IMR-90 (cell line): ENCODE measurements around the gene UBASH3B. TPM values are rescaled to one million over a fixed set of nuclear protein-coding genes. Genes with fewer than 3 reads are reported as not detected.

ENCODE experiments used
- ATAC-seq: fragments of 200-7000 bp; cut with Tn5 transposase; 2 replicates; pipeline ENCODE4 v1.9.1; 2020; ENCODE audit warnings: low read depth, mild to moderate bottlenecking, moderate library complexity
- BruUV-seq: library from RNA; stranded (reverse); fragments of 400-500 nt; replicated peaks from 2 replicates; lab custom pipeline; 2021; lab: Mats Ljungman, UMichigan
- CTCF ChIA-PET: fragments of 300-600 bp; formaldehyde crosslinking; extraction: SDS; loops from one replicate; lab custom pipeline; 2021; ENCODE audit warnings: antibody characterized with exemption; lab: Yijun Ruan, JAX
- POLR2A ChIA-PET: fragments of 300-600 bp; sonication (Branson Sonifier 250); formaldehyde crosslinking; loops from one replicate; lab custom pipeline; 2022; ENCODE audit warnings: antibody characterized with exemption; ENCODE audit not compliant: unreplicated experiment; lab: Charles Lee
- DNase-seq: peaks from one replicate; pipeline ENCODE4 v3.0.0; 2013
- H2AFZ ChIP-seq: replicated peaks from 2 replicates; pipeline ENCODE3; 2013; ENCODE audit warnings: low read length, mild to moderate bottlenecking; ENCODE audit not compliant: poor library complexity
- H2AK5ac ChIP-seq: 2 replicates; pipeline ENCODE4 v1.6.1; 2013; ENCODE audit warnings: low read depth, low read length, inconsistent platforms
- H2AK9ac ChIP-seq: replicated peaks from 2 replicates; pipeline ENCODE3; 2013; ENCODE audit warnings: mild to moderate bottlenecking, low read depth, low read length, moderate library complexity; ENCODE audit not compliant: poor library complexity
- H2BK120ac ChIP-seq: 2 replicates; pipeline ENCODE4 v1.6.1; 2013; ENCODE audit warnings: low read depth, low read length, inconsistent platforms
- H2BK15ac ChIP-seq: 3 replicates; pipeline ENCODE4 v1.6.1; 2013; ENCODE audit warnings: low read depth, low read length, inconsistent platforms
- H2BK20ac ChIP-seq: 2 replicates; pipeline ENCODE4 v1.6.1; 2013; ENCODE audit warnings: low read depth, mild to moderate bottlenecking, inconsistent platforms, low read length, moderate library complexity
- H2BK5ac ChIP-seq: 2 replicates; pipeline ENCODE4 v1.6.1; 2013; ENCODE audit warnings: mild to moderate bottlenecking, low read depth, low read length, inconsistent platforms; ENCODE audit not compliant: poor library complexity, severe bottlenecking
- H3K14ac ChIP-seq: replicated peaks from 2 replicates; pipeline ENCODE4 v1.6.1; 2013; ENCODE audit warnings: low read depth, low read length, inconsistent platforms
- H3K18ac ChIP-seq: 2 replicates; pipeline ENCODE4 v1.6.1; 2013; ENCODE audit warnings: low read depth, low read length, control low read depth
- H3K23ac ChIP-seq: 2 replicates; pipeline ENCODE4 v1.6.1; 2013; ENCODE audit warnings: low read depth, low read length, inconsistent platforms
- H3K27ac ChIP-seq: 2 replicates; pipeline ENCODE4 v1.5.1; 2013; ENCODE audit warnings: mild to moderate bottlenecking, control low read depth, low read length; ENCODE audit not compliant: insufficient read depth
- H3K27me3 ChIP-seq: 2 replicates; pipeline ENCODE4 v1.6.1; 2013; ENCODE audit warnings: low read length; ENCODE audit not compliant: control insufficient read depth, insufficient read depth
- H3K36me3 ChIP-seq: 2 replicates; pipeline ENCODE4 v1.6.1; 2013; ENCODE audit warnings: low read length, mixed read lengths; ENCODE audit not compliant: control insufficient read depth, insufficient read depth
- H3K4ac ChIP-seq: 2 replicates; pipeline ENCODE4 v1.6.1; 2013; ENCODE audit warnings: low read depth, low read length, inconsistent platforms
- H3K4me1 ChIP-seq: 2 replicates; pipeline ENCODE4 v1.6.1; 2013; ENCODE audit warnings: low read length, mixed read lengths; ENCODE audit not compliant: control insufficient read depth, insufficient read depth
- H3K4me2 ChIP-seq: 2 replicates; pipeline ENCODE4 v1.6.1; 2013; ENCODE audit warnings: low read depth, mild to moderate bottlenecking, control low read depth, low read length, moderate library complexity
- H3K4me3 ChIP-seq: 2 replicates; pipeline ENCODE4 v1.5.1; 2013; ENCODE audit warnings: low read depth, mild to moderate bottlenecking, control low read depth, low read length, moderate library complexity; ENCODE audit not compliant: insufficient read depth
- H3K56ac ChIP-seq: 2 replicates; pipeline ENCODE4 v1.6.1; 2013; ENCODE audit warnings: low read length, inconsistent platforms; ENCODE audit not compliant: insufficient read depth; ENCODE audit errors: extremely low read depth
- H3K79me1 ChIP-seq, 2 experiments: 2 replicates each; pipeline ENCODE4 v1.6.1; 2013; ENCODE audit warnings: low read length in 2 of 2, inconsistent platforms in 1 of 2, low read depth in 1 of 2
- H3K9ac ChIP-seq: 2 replicates; pipeline ENCODE4 v1.6.1; 2013; ENCODE audit warnings: low read depth, low read length, control low read depth
- H3K9me1 ChIP-seq: 2 replicates; pipeline ENCODE4 v1.6.1; 2013; ENCODE audit warnings: low read length, inconsistent platforms; ENCODE audit not compliant: insufficient read depth
- H3K9me3 ChIP-seq: 2 replicates; pipeline ENCODE4 v1.6.1; 2013; ENCODE audit warnings: low read length; ENCODE audit not compliant: control insufficient read depth, insufficient read depth
- H4K20me1 ChIP-seq: 2 replicates; pipeline ENCODE4 v1.6.1; 2013; ENCODE audit warnings: low read length, inconsistent platforms; ENCODE audit not compliant: insufficient read depth
- H4K5ac ChIP-seq: 2 replicates; pipeline ENCODE4 v1.6.1; 2013; ENCODE audit warnings: mild to moderate bottlenecking, low read depth, low read length, control low read depth
- H4K8ac ChIP-seq, 2 experiments: 2 replicates each; pipeline ENCODE4 v1.6.1; 2013; ENCODE audit warnings: low read depth in 2 of 2, low read length in 2 of 2, control low read depth in 1 of 2, inconsistent platforms in 1 of 2
- H4K91ac ChIP-seq: 2 replicates; pipeline ENCODE4 v1.6.1; 2013; ENCODE audit warnings: low read depth, low read length, inconsistent platforms; ENCODE audit not compliant: insufficient read depth
- BHLHE40 ChIP-seq: fragments of 150-350 bp; IDR thresholded peaks from 2 replicates; pipeline ENCODE4 v1.6.1; 2016; ENCODE audit warnings: mild to moderate bottlenecking, low read depth, low read length
- CEBPB ChIP-seq: IDR thresholded peaks from 2 replicates; pipeline ENCODE4 v1.6.1; 2012; ENCODE audit warnings: low read depth, low read length, improper control_type of control experiment
- CHD1 ChIP-seq: IDR thresholded peaks from 2 replicates; pipeline ENCODE4 v1.6.1; 2012; ENCODE audit warnings: low read depth, low read length, improper control_type of control experiment
- CTCF ChIP-seq: conservative IDR thresholded peaks from 2 replicates; pipeline ENCODE4 v1.5.1; 2012; ENCODE audit warnings: mild to moderate bottlenecking, low read depth, low read length, improper control_type of control experiment
- ELK1 ChIP-seq: fragments of 150-350 bp; IDR thresholded peaks from 2 replicates; pipeline ENCODE4 v1.6.1; 2016; ENCODE audit warnings: low read depth, mild to moderate bottlenecking, low read length, moderate library complexity, borderline replicate concordance
- FOS ChIP-seq: fragments of 150-350 bp; IDR thresholded peaks from 2 replicates; pipeline ENCODE4 v1.6.1; 2016; ENCODE audit warnings: low read depth, low read length
- MAFK ChIP-seq: IDR thresholded peaks from 2 replicates; pipeline ENCODE4 v1.6.1; 2012; ENCODE audit warnings: low read depth, low read length, improper control_type of control experiment
- MAZ ChIP-seq: IDR thresholded peaks from 2 replicates; pipeline ENCODE4 v1.6.1; 2012; ENCODE audit warnings: low read depth, mild to moderate bottlenecking, low read length, improper control_type of control experiment, moderate library complexity, borderline replicate concordance
- MXI1 ChIP-seq: IDR thresholded peaks from 2 replicates; pipeline ENCODE4 v1.6.1; 2012; ENCODE audit warnings: low read depth, mild to moderate bottlenecking, low read length, moderate library complexity, borderline replicate concordance
- NFE2L2 ChIP-seq: fragments of 150-350 bp; IDR thresholded peaks from 2 replicates; pipeline ENCODE4 v1.6.1; 2016; ENCODE audit warnings: low read depth, mild to moderate bottlenecking, low read length
- POLR2A ChIP-seq: IDR thresholded peaks from 2 replicates; pipeline ENCODE4 v1.6.1; 2012; ENCODE audit warnings: mild to moderate bottlenecking, low read depth, low read length
- RAD21 ChIP-seq: IDR thresholded peaks from 2 replicates; pipeline ENCODE4 v1.6.1; 2012; ENCODE audit warnings: low read length, improper control_type of control experiment
- RCOR1 ChIP-seq: IDR thresholded peaks from 2 replicates; pipeline ENCODE4 v1.6.1; 2012; ENCODE audit warnings: mild to moderate bottlenecking, low read length, improper control_type of control experiment; ENCODE audit not compliant: insufficient replicate concordance
- RFX5 ChIP-seq: IDR thresholded peaks from 2 replicates; pipeline ENCODE4 v1.8.0; 2012; ENCODE audit warnings: low read depth, mild to moderate bottlenecking, low read length, moderate library complexity
- SMC3 ChIP-seq: fragments of 150-350 bp; IDR thresholded peaks from 2 replicates; pipeline ENCODE4 v1.6.1; 2016; ENCODE audit warnings: low read depth, mild to moderate bottlenecking, antibody characterized with exemption, low read length, moderate library complexity
- USF2 ChIP-seq: fragments of 150-350 bp; IDR thresholded peaks from 2 replicates; pipeline ENCODE4 v1.6.1; 2017; ENCODE audit warnings: mild to moderate bottlenecking, antibody characterized with exemption, low read length, low read depth
- WGBS, 2 experiments: methylation state at CpG; one replicate each; pipeline versions ENCODE4 v1.1.5 to v1.1.7; 2013; ENCODE audit warnings: missing lambda C conversion rate in 2 of 2; ENCODE audit not compliant: insufficient read length in 1 of 2; ENCODE audit errors: extremely low coverage in 2 of 2; 5-methylcytosine and 5-hydroxymethylcytosine counted together
- dilution Hi-C: fragments of 300-500 bp; cut with HindIII; formaldehyde crosslinking; loops from one replicate; pipeline ENCODE4 v1.14.3; 2018; ENCODE audit warnings: low sequenced_read_pairs; ENCODE audit not compliant: unreplicated experiment
- in situ Hi-C: fragments of 300-500 bp; cut with MboI; formaldehyde crosslinking; loops from 3 replicates; pipeline ENCODE4 v1.14.3; 2019; ENCODE audit warnings: low sequenced_read_pairs, inconsistent platforms, mixed read lengths
- intact Hi-C: fragments of 100-400 bp; cut with micrococcal nuclease; formaldehyde crosslinking; loops from 2 replicates; pipeline ENCODE4 v1.10.0; 2022
- polyA plus RNA-seq, 3 experiments: library from polyadenylated mRNA; depleted of rRNA; stranded (reverse); fragments of >200 nt; gene quantifications; 2 replicates each; pipeline ENCODE4 v1.2.3, GENCODE V29; 2012; ENCODE audit warnings: low replicate concordance in 1 of 3
- total RNA-seq: library from RNA; depleted of rRNA; stranded (reverse); fragments of >200 nt; gene quantifications from 2 replicates; pipeline ENCODE4 v1.2.3, GENCODE V29; 2012

Gene UBASH3B
- total and polyA plus RNA-seq, 2 of the 4 experiments (the other 2 are of a cell fraction): 27.2 to 48.0 TPM

- ATAC-seq (no peak), DNase-seq (peak; percentile 69)
- ChIA-PET CTCF (interaction anchor here (1.0 kb wide), 1 partner anchor 58 kb away, joined by 3 read pairs; no protein-coding TSS in a partner anchor), POLR2A (no interaction called here)
- H2AK5ac ChIP-seq: peak overlapping the region; percentile 88
- peak overlapping the region in 1 of 2 experiments; percentile 82; a peak in 3 of 4 replicates for H4K8ac ChIP-seq
- no peaks in the 10 kb centered on the region for H3K36me3 ChIP-seq
- H2BK20ac ChIP-seq: peak overlapping the region; percentile 60
- H3K4me1 ChIP-seq: peaks cover 37% of the 10 kb centered on the region
- H2BK5ac ChIP-seq: peak overlapping the region; percentile 61
- H3K27ac ChIP-seq: peak overlapping the region; percentile 10; the same call in 1 of the 2 replicates
- peak overlapping the region; percentile 79; the same call in 2 of the 3 replicates for H2BK15ac ChIP-seq
- peak overlapping the region; percentile 88 for H2BK120ac ChIP-seq
- peak overlapping the region; percentile 83 for H4K91ac ChIP-seq
- in situ Hi-C loops (no loop called here), intact Hi-C loops (loop anchor here (5.0 kb wide), 1 partner anchor 66 kb away; the partner anchor contains the start of gene UBASH3B), dilution Hi-C loops (no loop called here)
- H4K5ac ChIP-seq: peak overlapping the region; percentile 82
- WGBS, 2 experiments: no CpG with 5 or more reads among the region's 4 CpGs
- H2AFZ ChIP-seq: no peak overlapping the region
- peaks cover 20 to 83% of the 10 kb centered on the region in 2 experiments for H3K79me1 ChIP-seq
- H3K9me1 ChIP-seq: peaks cover 32% of the 10 kb centered on the region
- TF ChIP-seq RCOR1: no peak
- TF ChIP-seq BHLHE40: no peak
- TF ChIP-seq RAD21: no peak
- TF ChIP-seq CHD1: no peak
- TF ChIP-seq USF2: no peak
- no peak for TF ChIP-seq MAZ
- no peak for TF ChIP-seq MXI1
- no peak for TF ChIP-seq CTCF
- TF ChIP-seq NFE2L2: no peak
- TF ChIP-seq SMC3: no peak
- no peak for TF ChIP-seq POLR2A
- TF ChIP-seq MAFK: no peak
- TF ChIP-seq FOS: no peak
- no peak for TF ChIP-seq ELK1
- TF ChIP-seq CEBPB: no peak
- TF ChIP-seq RFX5: no peak
- H3K4me3 ChIP-seq: no peak overlapping the region
- H3K27me3 ChIP-seq: no peaks in the 10 kb centered on the region
- H3K4me2 ChIP-seq: no peak overlapping the region
- H3K14ac ChIP-seq: peak overlapping the region; percentile 79
- H3K9me3 ChIP-seq: no peaks in the 10 kb centered on the region
- no peak overlapping the region for H3K9ac ChIP-seq
- H3K56ac ChIP-seq: no peak overlapping the region
- BruUV-seq: no TSS peak
- peak overlapping the region; percentile 86; the same call in 1 of the 2 replicates for H3K18ac ChIP-seq
- peaks cover 14% of the 10 kb centered on the region for H4K20me1 ChIP-seq
- H2AK9ac ChIP-seq: no peak overlapping the region
- peak overlapping the region; percentile 77 for H3K4ac ChIP-seq
- H3K23ac ChIP-seq: peak overlapping the region; percentile 80
Measured at GRCh38 chr11:122723106-122723505, 67.6 kb downstream of the UBASH3B start.
